AG09309 (cell line): ENCODE results near the gene WNT11.

Experiments used
- DNase-seq: peaks from one replicate; pipeline ENCODE4 v3.0.0-alpha.2; 2010; ENCODE audit warnings: low read depth
- H3K4me3 ChIP-seq: 2 replicates; pipeline ENCODE4 v1.5.1; 2011; ENCODE audit warnings: mild to moderate bottlenecking, low read depth, low read length, moderate library complexity; ENCODE audit not compliant: control insufficient read depth
- TF ChIP-seq, protein P1 (sequence below): IDR thresholded peaks from 2 replicates; pipeline ENCODE4 v1.5.1; 2011; ENCODE audit warnings: mild to moderate bottlenecking, low read depth, low read length, inconsistent platforms; ENCODE audit not compliant: insufficient read depth, control insufficient read depth; ENCODE audit errors: missing control alignments

The WNT11 gene

DNA sequence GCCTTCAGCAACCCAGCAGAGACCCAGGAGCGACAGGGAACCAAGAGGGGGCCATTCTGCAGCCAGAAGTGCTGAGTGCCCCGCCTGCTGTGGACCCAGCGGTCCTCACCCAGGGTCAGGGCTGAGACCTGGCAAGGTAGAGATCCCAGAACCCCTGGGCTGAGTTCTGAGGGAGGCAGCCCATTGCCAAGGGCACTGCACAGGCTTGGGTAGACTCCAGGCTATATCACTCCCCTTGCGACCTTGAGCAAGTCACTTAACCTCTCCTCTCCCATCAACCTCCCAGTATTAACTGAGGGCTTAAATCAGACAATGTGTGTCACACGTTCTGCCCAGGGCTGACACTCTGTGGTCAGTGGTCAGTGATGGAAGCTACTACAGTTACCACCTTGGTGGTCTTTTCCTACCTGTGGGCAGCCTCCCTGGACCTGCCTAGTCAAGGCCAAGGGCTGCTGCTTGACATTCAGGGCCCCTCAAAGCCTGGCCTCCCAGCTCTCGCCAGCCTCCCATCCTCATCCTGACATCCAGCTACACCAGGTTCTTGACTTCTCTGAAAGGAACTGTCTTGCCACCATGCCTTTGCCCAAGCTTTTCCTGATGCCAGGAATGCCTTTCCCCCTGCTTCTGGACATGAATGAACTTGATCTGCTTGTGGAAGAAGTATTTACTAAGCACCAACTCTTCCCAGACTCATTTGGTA is 8.2 kb downstream of the WNT11 start:
- no peak for DNase-seq
- no peak overlapping the region for H3K4me3 ChIP-seq
- TF ChIP-seq, protein P1, sequence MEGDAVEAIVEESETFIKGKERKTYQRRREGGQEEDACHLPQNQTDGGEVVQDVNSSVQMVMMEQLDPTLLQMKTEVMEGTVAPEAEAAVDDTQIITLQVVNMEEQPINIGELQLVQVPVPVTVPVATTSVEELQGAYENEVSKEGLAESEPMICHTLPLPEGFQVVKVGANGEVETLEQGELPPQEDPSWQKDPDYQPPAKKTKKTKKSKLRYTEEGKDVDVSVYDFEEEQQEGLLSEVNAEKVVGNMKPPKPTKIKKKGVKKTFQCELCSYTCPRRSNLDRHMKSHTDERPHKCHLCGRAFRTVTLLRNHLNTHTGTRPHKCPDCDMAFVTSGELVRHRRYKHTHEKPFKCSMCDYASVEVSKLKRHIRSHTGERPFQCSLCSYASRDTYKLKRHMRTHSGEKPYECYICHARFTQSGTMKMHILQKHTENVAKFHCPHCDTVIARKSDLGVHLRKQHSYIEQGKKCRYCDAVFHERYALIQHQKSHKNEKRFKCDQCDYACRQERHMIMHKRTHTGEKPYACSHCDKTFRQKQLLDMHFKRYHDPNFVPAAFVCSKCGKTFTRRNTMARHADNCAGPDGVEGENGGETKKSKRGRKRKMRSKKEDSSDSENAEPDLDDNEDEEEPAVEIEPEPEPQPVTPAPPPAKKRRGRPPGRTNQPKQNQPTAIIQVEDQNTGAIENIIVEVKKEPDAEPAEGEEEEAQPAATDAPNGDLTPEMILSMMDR = no peak

DNA sequence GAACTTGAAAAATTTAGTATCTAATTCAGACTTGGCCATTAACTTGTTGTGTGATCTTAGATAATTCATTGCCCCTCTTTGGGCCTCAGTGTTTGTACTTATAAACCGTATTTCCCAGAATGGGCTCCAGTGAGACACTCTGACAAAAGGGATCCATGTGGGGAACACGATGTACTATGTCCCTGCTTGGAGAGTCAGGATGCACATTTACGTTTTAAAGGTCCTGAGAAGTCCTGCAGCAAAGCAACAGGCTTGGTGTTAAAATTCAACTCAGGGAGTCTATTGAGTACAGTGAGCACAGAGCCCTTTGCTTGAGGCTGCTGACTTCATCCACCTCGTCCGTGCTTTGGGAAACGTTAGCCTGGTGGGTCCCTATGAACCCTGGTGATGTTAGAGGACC is 9.0 kb downstream of the WNT11 start:
- no peak for DNase-seq
- TF ChIP-seq, protein P1 = no peak
- H3K4me3 ChIP-seq = no peak overlapping the region

DNA sequence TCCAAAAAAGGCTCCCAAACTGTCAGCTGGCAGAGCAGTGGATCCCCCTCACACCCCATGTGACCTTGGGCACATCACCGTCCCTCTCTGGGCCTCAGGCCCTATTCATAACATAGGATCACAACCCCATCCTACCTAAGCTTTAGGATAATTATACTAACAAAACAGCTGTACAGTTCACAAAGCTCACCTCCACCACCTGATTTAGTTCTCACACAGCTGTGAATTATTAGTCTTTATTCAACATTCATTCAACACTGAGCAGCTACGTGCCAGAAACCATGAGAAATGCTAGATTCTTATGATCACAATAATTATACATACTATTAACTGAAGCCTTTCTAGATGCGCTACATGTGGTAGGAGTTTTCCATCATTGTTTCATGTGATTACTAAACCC is 9.5 kb downstream of the WNT11 start:
- TF ChIP-seq, protein P1 = no peak
- no peak for DNase-seq
- no peak overlapping the region for H3K4me3 ChIP-seq

DNA sequence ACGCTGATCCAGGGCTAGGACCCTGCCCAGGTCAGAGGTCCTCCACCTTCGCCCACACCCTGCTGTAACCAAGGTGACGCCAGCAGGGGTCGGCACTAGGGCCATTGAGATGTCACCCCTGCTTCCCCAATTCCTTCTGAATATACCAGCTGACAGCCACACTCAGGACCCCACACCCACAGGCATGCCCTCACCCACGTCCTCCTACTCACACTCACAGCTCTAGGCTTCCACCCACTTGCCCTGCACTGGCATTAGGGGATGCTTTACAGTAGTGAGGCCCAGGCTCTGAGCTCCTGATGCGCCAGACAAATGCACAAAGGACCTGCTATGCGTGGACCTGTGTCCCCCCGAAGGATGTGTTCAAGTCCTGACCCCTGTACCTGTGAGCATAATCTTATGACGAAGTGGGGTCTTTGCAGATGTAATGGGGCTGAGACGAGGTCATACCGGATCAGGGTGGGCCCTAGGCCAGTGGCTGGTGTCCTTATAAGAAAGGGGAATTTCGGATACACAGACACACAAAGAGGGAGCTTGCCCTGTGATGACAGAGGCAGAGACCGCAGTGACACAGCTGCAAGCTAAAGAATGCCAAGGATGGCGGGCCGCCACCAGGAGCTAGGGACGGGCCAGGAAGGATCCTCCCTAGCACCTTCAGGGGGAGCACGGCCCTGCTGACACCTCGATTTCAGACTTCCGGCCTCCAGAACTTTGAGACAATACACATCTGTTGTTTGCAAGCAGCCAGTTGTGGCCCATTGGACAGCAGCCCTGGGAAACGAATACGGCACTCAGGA is 11.2 kb downstream of the WNT11 start:
- TF ChIP-seq, protein P1 = no peak
- no peak overlapping the region for H3K4me3 ChIP-seq
- no peak for DNase-seq

DNA sequence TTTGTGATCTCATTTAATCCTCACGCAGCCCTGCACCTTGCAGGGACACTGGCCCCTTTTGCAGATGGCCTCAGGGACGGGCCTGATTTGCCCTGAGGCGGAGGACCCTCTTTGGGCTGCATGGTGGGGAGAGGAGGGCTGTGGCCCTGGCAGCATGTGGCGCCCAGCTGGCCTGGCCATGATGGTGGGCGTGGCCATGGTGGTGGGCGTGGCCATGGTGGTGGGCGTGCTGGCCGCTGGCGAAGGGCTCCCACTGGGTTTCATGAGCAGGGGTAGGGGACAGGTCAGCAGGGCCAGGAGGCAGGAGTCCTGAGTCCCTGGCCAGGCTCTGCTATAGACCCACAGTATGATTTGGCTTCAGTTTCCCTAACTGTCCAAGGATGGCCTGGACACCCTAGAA is 13.1 kb downstream of the WNT11 start:
- DNase-seq = no peak
- no peak overlapping the region for H3K4me3 ChIP-seq
- TF ChIP-seq, protein P1 = no peak

DNA sequence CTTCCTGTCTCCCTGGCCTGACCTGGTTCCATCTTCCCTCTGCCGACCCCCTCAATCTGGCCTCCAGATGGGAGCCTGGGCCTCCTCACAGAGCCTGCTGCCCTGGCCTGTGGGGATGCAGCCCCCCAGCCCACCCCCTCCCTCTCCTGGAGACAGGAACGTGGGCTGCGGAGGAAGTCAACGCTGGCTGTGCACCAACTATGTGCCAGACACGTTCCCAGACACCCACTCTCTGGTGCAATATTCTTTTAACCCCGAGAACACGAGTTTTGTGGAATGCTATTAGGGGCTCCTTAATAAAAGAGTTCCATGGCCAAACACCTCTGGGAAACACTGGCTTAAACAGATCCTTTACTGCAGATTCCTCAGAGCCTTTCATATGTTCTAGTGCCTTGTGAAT is 15.9 kb downstream of the WNT11 start:
- TF ChIP-seq, protein P1 = no peak
- DNase-seq = no peak
- H3K4me3 ChIP-seq = no peak overlapping the region
